ENCODE results near the gene GDF11.

GRCh38 chr12:55762646-55763045 lies 19.7 kb downstream of the GDF11 start:
- no peak for TF ChIP-seq CTCF (IDR thresholded peaks at IDR 0.05)
- TF ChIP-seq RFX5 (IDR thresholded peaks at IDR 0.05; ENCODE audit: low read length), result no peak
- no peak for TF ChIP-seq SMC3 (IDR thresholded peaks at IDR 0.05; ENCODE audit: low read depth, low read length)
- TF ChIP-seq CHD2 (IDR thresholded peaks at IDR 0.05; ENCODE audit: low read length, partially characterized antibody), result no peak
- TF ChIP-seq EZH2phosphoT487 (IDR thresholded peaks at IDR 0.05; ENCODE audit: borderline replicate concordance, low read depth), result no peak
- no peak for TF ChIP-seq ZBTB33 (IDR thresholded peaks at IDR 0.05; ENCODE audit: borderline replicate concordance, low read depth)
- no peak for TF ChIP-seq MAX (IDR thresholded peaks at IDR 0.05; ENCODE audit: low read depth)
- no peak for TF ChIP-seq MXI1 (IDR thresholded peaks at IDR 0.05; ENCODE audit: low read depth, low read length)
- TF ChIP-seq YY1 (IDR thresholded peaks at IDR 0.05; ENCODE audit: low read depth), result no peak

Measured in SK-N-SH (cell line).